HepG2 (cell line): Measurements from ENCODE around the gene NDE1. TPM values are rescaled to one million over a fixed set of nuclear protein-coding genes. Genes with fewer than 3 reads are reported as not detected.
A peak's percentile ranks its signal among the peaks of the same experiment; 100 is the strongest.

Source experiments
- EED ChIP-seq: sonication (generic); formaldehyde crosslinking; IDR thresholded peaks from 2 replicates; pipeline ENCODE4 v1.5.0; 2020; ENCODE audit warnings: mild to moderate bottlenecking, missing genetic modification reagents
- EP300 ChIP-seq, 3 experiments: sonication (generic) in 1 of 3; formaldehyde crosslinking in 1 of 3; IDR thresholded peaks; 2 replicates each; pipeline versions ENCODE4 v1.5.1 to v1.6.1; 2011 to 2020; ENCODE audit warnings: low read depth in 2 of 3, low read length in 2 of 3, borderline replicate concordance in 1 of 3, improper control_type of control experiment in 1 of 3, mild to moderate bottlenecking in 1 of 3, missing genetic modification reagents in 1 of 3, moderate library complexity in 1 of 3
- FIP1L1 ChIP-seq: fragments of 200-400 bp; formaldehyde crosslinking; IDR thresholded peaks from 2 replicates; pipeline ENCODE4 v1.6.1; 2018; ENCODE audit warnings: low read depth, mild to moderate bottlenecking, low read length, moderate library complexity, borderline replicate concordance; ENCODE audit not compliant: insufficient read depth
- KDM3A ChIP-seq: IDR thresholded peaks from 2 replicates; pipeline ENCODE4 v1.6.1; 2018; ENCODE audit warnings: low read depth, missing compliant biosample characterization
- NONO ChIP-seq, 2 experiments: fragments of 450-650 bp in 1 of 2; sonication (generic) in 1 of 2; formaldehyde crosslinking in 1 of 2; IDR thresholded peaks in 1 of 2; conservative IDR thresholded peaks in 1 of 2; 2 replicates each; pipeline versions ENCODE4 v1.6.1 to v1.8.0; 2017 to 2022; ENCODE audit warnings: mild to moderate bottlenecking in 1 of 2, missing genetic modification reagents in 1 of 2, moderate library complexity in 1 of 2
- SAP130 ChIP-seq: IDR thresholded peaks from 2 replicates; pipeline ENCODE4 v1.6.1; 2016; ENCODE audit warnings: low read depth
- SIN3A ChIP-seq: IDR thresholded peaks from 2 replicates; pipeline ENCODE4 v1.6.1; 2011; ENCODE audit warnings: low read depth, mild to moderate bottlenecking, control low read depth, low read length, borderline replicate concordance
- ZNF776 ChIP-seq: sonication (generic); formaldehyde crosslinking; IDR thresholded peaks from 2 replicates; pipeline ENCODE4 v1.4.0; 2020; ENCODE audit warnings: mild to moderate bottlenecking, missing genetic modification reagents
- ZSCAN31 ChIP-seq: sonication (generic); formaldehyde crosslinking; IDR thresholded peaks from 2 replicates; pipeline ENCODE4 v1.5.0; 2020; ENCODE audit warnings: low read depth, mild to moderate bottlenecking, missing genetic modification reagents
- polyA plus RNA-seq, 8 experiments: library from polyadenylated mRNA; depleted of rRNA in 3 of 8; stranded (reverse) in 7 of 8; unstranded in 1 of 8; fragments of >200 nt; fragmentation: Illumina TruSeq in 4 of 8; extraction: Trizol in 4 of 8; gene quantifications; 2 replicates each; pipeline versions ENCODE4 v1.2.1 to v1.2.3, GENCODE V29; 2011 to 2016; ENCODE audit warnings: low read depth in 4 of 8, missing spikeins in 1 of 8, mixed read lengths in 1 of 8; ENCODE audit not compliant: insufficient read depth in 1 of 8
- total RNA-seq, 5 experiments: library from RNA; depleted of rRNA; stranded (reverse); fragments of >200 nt; fragmentation: Illumina TruSeq; extraction: Trizol; gene quantifications; 2 replicates each; pipeline ENCODE4 v1.2.3, GENCODE V29; 2016; ENCODE audit warnings: low read depth in 1 of 5
- TF ChIP-seq, protein P1 (sequence below): sonication (generic); formaldehyde crosslinking; IDR thresholded peaks from 2 replicates; pipeline ENCODE4 v1.4.0; 2020; ENCODE audit warnings: missing genetic modification reagents
- TF ChIP-seq, protein P2 (sequence below): sonication (generic); formaldehyde crosslinking; IDR thresholded peaks from 2 replicates; pipeline ENCODE4 v1.9.0; 2021; ENCODE audit warnings: missing genetic modification reagents, borderline replicate concordance
- TF ChIP-seq, protein P3 (sequence below): sonication (generic); formaldehyde crosslinking; IDR thresholded peaks from 2 replicates; pipeline ENCODE4 v1.4.0; 2020; ENCODE audit warnings: mild to moderate bottlenecking, missing genetic modification reagents
- TF ChIP-seq, protein P4 (sequence below): sonication (generic); formaldehyde crosslinking; IDR thresholded peaks from 2 replicates; pipeline ENCODE4 v1.4.0; 2020; ENCODE audit warnings: missing genetic modification reagents, borderline replicate concordance

The NDE1 gene
- total and polyA plus RNA-seq, 2 of the 13 experiments (the other 11 are each of a cell fraction or from before 2014, with no cell fraction given), result 40.9 to 72.5 TPM

DNA sequence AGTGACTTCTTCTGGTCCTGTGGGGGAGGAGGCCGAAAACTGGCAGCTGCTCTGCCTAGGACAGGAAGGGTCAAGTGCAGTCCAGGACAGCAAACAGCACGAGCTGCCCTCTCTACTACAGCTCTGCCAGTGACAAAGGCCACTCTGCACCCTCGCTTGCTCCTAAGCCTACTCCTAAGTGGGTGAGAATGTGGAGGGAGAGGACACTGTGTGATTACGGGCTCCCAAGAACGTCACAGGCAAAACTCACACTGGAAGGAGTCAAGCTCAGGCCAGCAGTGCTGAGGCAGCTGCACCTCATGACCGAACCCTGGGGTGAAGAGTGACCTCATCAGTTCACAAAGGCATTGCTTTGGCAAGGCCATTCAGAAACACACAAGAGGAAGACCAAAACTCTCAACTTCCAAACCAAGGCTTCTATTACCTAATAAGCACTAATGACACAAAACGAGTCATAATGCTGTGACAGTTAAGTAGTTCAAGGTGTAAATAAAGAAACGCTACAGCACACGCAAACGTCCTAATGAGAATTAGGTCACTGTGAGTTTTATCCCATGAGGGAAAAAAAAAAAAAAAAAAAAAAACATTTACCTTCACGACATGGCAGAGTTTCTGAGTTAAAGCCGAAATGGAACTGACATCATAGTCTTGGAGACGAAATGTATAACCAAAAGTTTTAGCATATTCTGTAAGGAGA, 42.2 kb upstream of the NDE1 start (continued):
- TF ChIP-seq, protein P1, sequence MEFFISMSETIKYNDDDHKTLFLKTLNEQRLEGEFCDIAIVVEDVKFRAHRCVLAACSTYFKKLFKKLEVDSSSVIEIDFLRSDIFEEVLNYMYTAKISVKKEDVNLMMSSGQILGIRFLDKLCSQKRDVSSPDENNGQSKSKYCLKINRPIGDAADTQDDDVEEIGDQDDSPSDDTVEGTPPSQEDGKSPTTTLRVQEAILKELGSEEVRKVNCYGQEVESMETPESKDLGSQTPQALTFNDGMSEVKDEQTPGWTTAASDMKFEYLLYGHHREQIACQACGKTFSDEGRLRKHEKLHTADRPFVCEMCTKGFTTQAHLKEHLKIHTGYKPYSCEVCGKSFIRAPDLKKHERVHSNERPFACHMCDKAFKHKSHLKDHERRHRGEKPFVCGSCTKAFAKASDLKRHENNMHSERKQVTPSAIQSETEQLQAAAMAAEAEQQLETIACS (CRISPR knock-in tag), result no peak
- TF ChIP-seq, protein P2, sequence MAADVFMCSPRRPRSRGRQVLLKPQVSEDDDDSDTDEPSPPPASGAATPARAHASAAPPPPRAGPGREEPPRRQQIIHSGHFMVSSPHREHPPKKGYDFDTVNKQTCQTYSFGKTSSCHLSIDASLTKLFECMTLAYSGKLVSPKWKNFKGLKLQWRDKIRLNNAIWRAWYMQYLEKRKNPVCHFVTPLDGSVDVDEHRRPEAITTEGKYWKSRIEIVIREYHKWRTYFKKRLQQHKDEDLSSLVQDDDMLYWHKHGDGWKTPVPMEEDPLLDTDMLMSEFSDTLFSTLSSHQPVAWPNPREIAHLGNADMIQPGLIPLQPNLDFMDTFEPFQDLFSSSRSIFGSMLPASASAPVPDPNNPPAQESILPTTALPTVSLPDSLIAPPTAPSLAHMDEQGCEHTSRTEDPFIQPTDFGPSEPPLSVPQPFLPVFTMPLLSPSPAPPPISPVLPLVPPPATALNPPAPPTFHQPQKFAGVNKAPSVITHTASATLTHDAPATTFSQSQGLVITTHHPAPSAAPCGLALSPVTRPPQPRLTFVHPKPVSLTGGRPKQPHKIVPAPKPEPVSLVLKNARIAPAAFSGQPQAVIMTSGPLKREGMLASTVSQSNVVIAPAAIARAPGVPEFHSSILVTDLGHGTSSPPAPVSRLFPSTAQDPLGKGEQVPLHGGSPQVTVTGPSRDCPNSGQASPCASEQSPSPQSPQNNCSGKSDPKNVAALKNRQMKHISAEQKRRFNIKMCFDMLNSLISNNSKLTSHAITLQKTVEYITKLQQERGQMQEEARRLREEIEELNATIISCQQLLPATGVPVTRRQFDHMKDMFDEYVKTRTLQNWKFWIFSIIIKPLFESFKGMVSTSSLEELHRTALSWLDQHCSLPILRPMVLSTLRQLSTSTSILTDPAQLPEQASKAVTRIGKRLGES (CRISPR knock-in tag), result no peak
- TF ChIP-seq KDM3A (no peak), ZSCAN31 (CRISPR knock-in tag) (no peak), NONO (IDR thresholded peaks at IDR 0.05) (no peak), NONO (CRISPR knock-in tag; conservative IDR thresholded peaks at IDR 0.05) (no peak), EP300 (IDR thresholded peaks at IDR 0.05; ENCODE audit: low read depth in 2 of 2, low read length in 2 of 2) (no peak), EP300 (CRISPR knock-in tag; IDR thresholded peaks at IDR 0.05; ENCODE audit: borderline replicate concordance) (no peak), SAP130 (CRISPR knock-in tag) (0 out of 2 replicates have a peak, but pooled peaks have one; percentile 19), SIN3A (no peak), FIP1L1 (no peak), ZNF776 (CRISPR knock-in tag) (no peak), EED (no peak)
- TF ChIP-seq, protein P3, sequence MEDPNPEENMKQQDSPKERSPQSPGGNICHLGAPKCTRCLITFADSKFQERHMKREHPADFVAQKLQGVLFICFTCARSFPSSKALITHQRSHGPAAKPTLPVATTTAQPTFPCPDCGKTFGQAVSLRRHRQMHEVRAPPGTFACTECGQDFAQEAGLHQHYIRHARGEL (CRISPR knock-in tag), result no peak
- TF ChIP-seq, protein P4, sequence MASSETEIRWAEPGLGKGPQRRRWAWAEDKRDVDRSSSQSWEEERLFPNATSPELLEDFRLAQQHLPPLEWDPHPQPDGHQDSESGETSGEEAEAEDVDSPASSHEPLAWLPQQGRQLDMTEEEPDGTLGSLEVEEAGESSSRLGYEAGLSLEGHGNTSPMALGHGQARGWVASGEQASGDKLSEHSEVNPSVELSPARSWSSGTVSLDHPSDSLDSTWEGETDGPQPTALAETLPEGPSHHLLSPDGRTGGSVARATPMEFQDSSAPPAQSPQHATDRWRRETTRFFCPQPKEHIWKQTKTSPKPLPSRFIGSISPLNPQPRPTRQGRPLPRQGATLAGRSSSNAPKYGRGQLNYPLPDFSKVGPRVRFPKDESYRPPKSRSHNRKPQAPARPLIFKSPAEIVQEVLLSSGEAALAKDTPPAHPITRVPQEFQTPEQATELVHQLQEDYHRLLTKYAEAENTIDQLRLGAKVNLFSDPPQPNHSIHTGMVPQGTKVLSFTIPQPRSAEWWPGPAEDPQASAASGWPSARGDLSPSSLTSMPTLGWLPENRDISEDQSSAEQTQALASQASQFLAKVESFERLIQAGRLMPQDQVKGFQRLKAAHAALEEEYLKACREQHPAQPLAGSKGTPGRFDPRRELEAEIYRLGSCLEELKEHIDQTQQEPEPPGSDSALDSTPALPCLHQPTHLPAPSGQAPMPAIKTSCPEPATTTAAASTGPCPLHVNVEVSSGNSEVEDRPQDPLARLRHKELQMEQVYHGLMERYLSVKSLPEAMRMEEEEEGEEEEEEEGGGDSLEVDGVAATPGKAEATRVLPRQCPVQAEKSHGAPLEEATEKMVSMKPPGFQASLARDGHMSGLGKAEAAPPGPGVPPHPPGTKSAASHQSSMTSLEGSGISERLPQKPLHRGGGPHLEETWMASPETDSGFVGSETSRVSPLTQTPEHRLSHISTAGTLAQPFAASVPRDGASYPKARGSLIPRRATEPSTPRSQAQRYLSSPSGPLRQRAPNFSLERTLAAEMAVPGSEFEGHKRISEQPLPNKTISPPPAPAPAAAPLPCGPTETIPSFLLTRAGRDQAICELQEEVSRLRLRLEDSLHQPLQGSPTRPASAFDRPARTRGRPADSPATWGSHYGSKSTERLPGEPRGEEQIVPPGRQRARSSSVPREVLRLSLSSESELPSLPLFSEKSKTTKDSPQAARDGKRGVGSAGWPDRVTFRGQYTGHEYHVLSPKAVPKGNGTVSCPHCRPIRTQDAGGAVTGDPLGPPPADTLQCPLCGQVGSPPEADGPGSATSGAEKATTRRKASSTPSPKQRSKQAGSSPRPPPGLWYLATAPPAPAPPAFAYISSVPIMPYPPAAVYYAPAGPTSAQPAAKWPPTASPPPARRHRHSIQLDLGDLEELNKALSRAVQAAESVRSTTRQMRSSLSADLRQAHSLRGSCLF (CRISPR knock-in tag), result no peak
